Upper lobe of left lung (tissue), 4 donors: ENCODE measurements around the gene ANKRD28.

Experiments used
- CTCF ChIP-seq, 6 experiments: fragments of 450-650 bp in 4 of 6; fragments of 200-600 bp in 2 of 6; sonication (generic) in 2 of 6; IDR thresholded peaks; one replicate each; pipeline ENCODE4 v1.5.1; 2016 to 2019; ENCODE audit warnings: antibody characterized with exemption in 6 of 6
- EP300 ChIP-seq, 4 donors: sonication (generic); formaldehyde crosslinking; IDR thresholded peaks; one replicate each; pipeline ENCODE4 v1.5.1; 2017; ENCODE audit warnings: antibody characterized with exemption in 4 of 4, control low read depth in 2 of 4
- POLR2A ChIP-seq, 4 donors: fragments of 450-650 bp; IDR thresholded peaks; one replicate each; pipeline ENCODE4 v1.5.1; 2016 to 2017; ENCODE audit warnings: antibody characterized with exemption in 4 of 4, mild to moderate bottlenecking in 2 of 4
- POLR2AphosphoS5 ChIP-seq, 2 donors: sonication (generic); formaldehyde crosslinking; IDR thresholded peaks; one replicate each; pipeline ENCODE4 v1.5.1; 2017; ENCODE audit warnings: antibody characterized with exemption in 2 of 2

GRCh38 chr3:15845475-15845874 lies 47.7 kb upstream of the ANKRD28 start:
- TF ChIP-seq POLR2AphosphoS5 (IDR thresholded peaks at IDR 0.05) (no peak), EP300 (IDR thresholded peaks at IDR 0.05) (no peak), CTCF (IDR thresholded peaks at IDR 0.05) (no peak), POLR2A (IDR thresholded peaks at IDR 0.05) (no peak)
